CD4-positive, alpha-beta T cell treated with Interleukin-4 for 1 hour (primary cell): ENCODE results near the gene RELL2.

Experiments used
- DNase-seq, 2 donors: peaks; one replicate each; pipeline ENCODE4 v3.0.0-alpha.2; 2020 to 2022

The RELL2 gene

DNA sequence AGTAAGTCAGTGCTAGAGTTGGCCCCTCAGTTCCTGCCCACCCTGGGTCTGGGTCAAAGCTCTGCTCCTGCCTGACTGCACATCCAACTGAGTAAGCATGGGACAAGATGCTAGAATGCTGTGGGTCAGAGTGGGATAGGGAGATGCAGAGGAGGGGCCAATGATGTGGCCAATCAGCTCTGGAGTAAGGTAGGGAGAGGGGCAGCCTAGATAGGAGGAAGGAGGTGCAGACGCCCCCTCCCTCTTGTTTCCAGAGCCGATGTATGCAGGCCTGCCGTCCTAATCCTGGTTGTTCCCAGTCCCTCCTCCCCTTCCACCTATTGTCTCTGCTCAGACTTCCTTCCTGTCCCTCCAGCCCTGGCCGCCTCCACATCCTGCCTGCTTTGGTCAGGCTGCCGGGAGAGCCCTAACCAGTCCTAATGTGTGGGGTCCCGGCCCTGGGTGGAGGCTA, 44.0 kb downstream of the RELL2 start:
- DNase-seq = no peak

DNA sequence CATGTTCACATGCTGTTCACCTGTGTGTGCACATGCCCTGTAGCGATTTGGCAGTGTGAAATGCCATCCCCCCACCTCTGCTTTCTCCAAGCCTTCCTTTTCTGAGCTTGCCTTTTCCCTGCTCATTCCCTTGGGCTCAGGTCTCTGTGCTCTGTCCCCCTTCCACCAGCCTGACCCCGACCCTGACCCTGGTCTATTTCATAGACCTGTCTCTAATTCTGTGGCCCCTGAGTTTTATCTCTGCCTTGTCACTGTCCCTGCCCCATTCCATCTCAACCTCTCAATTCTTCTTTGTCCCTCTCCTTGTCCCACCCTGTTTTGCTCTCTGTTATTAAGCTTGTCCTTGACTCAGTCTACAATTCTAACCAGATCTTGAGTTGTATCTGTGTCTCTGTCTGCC, 44.5 kb downstream of the RELL2 start:
- no peak for DNase-seq

DNA sequence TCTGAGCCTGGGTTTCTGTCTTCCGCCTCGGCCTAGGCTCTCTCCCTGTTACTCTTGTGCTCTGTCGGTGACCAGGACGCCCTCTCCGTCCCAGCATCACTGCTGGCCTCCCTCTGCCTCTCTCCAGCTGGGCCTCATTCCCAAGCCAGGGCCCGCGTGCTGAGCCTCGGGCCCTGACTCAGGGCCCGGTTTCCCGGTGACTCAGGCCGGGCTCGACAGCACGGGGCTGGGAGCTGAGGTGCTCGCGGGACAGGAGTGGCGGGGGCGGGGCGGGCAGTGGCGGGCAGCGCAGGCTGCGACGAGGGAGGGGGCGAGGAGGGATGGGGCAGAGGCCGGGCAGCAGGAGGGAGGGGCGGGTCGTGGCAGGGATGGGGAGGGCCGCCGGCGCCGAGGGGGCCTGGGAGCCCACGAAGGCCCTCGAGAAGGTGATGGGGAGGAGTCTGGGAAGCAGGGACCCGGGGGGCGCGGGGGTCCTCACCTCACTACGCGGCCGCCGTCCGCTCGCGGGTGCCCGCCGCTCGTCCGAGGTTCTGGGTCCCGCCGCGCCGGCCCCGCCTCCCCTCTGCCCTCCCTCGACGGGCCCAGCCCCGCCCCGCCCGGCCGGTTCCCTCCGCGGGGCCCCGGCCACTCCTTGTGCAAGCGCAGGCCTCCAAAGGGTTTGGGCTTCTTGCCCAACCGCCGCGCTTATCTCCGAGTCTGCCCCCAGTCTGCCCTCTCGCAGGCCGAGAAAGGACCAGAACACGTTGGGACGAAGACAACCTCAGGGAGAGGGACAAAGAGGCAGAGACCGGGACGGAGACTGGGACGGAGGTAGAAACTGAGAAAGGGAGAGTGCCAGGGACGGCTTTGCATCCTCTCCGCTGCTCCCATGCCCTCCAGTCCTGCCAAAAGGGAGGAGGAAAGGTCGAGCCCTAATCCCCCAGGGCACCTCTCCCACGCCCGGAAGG, 45.2 kb downstream of the RELL2 start, which contains the start of gene ARAP3:
Gene ARAP3 (minus strand): TSS at position 536 of the 947 bp plus-strand sequence. CDS start 1,744 bp downstream, outside the sequence.
- peak; percentile 40 to 58 for DNase-seq

DNA sequence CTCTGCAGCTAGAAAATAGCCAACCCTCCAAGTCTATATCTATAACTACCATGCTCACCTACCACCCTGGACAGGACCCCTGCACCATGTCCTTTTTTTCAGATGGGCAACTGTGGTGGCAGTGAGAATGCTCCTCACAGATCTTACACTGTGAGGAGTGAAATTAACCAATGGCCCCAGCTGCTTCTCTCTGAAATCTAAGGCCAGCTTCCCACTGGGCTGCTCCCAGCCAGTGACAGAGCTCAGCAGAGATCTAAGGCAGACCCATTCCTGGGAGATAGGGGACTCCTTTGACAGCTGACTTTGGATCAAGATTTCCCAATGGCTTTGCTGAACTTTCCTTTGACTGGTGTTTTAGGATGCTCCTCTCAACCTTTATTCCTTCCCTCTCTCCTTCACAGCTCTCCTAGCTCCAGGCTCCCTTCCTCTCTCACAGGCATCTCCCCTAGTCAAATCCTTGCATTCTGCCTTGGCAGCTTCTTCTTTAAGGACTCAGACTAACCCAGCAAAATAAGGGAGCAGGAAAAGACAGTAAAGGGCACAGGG, 46.9 kb downstream of the RELL2 start:
- no peak for DNase-seq

DNA sequence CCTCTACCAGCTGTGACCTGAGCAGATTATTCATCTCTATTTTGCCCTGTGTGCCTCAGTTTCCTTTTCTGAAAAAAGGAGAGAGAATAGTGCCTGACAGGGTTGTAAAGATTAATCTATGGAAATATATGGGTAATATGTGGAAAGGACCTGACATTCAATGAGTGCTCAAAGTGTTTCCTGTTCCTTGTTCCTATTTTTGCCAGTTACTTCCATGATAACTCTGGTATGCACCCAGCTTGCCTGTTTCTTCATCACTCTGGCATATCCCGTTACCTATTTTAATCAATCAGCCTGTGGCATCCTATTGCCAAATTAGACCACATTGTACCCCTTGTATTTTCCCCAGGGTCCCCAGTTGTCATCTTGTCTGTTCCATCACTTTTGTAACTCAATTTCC, 48.8 kb downstream of the RELL2 start:
- DNase-seq = no peak

DNA sequence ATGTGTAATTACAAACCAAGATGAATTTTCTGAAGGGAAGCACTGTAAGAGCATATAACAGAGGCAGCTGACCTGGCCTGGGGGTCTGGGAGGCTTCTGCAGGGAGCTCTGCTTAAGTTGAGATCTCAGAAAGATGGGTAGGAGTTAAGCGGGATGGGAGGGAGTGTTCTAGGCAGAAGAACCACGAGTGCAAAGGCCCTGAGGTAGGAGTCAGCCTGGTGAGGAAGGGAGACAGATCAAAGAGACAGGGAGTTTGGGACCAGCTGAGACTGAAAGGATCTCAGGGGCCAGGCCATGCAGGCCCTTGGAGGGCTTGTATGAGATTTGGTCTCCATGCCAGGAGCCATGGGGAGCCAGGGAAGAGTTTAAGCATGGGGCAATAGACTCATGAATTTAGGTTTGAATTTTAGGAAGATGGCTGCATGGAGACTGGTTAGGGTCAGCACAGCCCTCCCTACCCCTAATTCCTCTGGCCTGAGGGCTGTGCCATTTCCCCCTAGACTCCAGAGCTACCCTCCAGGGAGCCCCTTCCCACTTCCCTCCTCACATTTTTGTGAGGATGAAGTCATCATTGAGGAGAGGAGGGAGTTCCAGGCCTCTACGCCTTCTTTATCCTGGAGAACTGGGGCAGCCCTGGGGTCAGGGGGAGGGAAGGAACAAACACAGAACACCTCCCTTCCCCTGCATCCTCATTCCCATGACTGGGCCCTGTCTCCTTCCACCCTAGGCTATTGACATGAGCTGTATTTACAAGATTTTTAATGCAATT, 50.0 kb downstream of the RELL2 start:
- no peak for DNase-seq
